ENCODE measurements around the gene FRS2.
A peak's percentile ranks its signal among the peaks of the same experiment; 100 is the strongest.
"Not testable (repeated sequence)": the region's sequence is repeated elsewhere in the genome, so short reads cannot be mapped to it uniquely, and the experiment has no call there.

Gene FRS2

GRCh38 chr12:69580074-69580473, 109.9 kb downstream of the FRS2 start:
- no peak for DNase-seq (ENCODE audit: low read depth)

- DNase-seq (ENCODE audit: low read depth), result no peak
Observed at GRCh38 chr12:69583203-69583602, 113.0 kb downstream of the FRS2 start.

DNA sequence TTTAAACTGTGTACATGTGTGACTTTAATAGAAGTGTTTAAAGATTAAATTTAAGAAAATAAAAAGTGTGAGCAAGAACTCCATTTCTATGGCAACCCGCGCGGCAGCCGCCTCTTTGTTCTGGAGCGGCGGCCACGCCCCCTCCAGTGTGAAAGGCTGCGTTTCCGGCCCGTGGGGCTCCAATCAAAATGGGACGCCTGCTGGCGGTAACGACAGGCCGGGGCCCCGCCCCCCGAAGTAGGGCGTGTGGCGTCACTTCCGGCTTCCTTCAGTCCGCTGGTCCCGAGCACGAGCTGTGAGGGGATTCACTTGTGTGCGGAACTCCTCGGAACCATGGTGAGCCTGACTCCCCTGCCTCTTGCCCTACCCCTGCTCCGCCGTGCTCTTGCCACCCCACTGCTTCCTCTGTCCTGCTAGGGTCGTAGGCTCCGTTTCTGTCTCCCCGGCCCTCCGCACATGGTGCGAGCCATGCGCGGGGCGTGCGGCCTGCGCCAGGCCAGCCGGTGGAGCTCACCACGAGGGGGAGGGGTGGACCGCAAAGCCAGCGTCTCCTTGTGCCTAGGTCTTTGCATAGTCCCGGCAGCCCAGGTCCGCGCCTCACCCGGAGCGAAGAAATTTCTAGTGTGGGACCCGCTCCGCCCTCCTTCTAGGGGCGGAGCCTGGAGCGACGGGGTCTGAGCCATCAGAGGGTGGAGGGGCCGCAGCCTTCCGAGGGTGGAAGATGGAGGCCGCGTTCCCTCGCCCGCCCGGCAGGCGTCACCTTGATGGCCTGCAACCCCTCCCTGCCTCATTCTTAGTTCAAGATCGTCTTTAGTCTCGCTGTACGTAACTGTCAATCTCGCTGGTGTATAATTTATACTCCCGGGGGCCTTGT, 115.2 kb downstream of the FRS2 start, which contains the start of gene CCT2:
TSS of gene CCT2 (plus strand) at position 271 of the 874 bp plus-strand sequence. CDS start at position 334, 63 bp downstream.
- DNase-seq (ENCODE audit: low read depth), result peak; percentile 90

- no peak for DNase-seq (ENCODE audit: low read depth)
Observed at GRCh38 chr12:69588527-69588926, 118.3 kb downstream of the FRS2 start.

DNA sequence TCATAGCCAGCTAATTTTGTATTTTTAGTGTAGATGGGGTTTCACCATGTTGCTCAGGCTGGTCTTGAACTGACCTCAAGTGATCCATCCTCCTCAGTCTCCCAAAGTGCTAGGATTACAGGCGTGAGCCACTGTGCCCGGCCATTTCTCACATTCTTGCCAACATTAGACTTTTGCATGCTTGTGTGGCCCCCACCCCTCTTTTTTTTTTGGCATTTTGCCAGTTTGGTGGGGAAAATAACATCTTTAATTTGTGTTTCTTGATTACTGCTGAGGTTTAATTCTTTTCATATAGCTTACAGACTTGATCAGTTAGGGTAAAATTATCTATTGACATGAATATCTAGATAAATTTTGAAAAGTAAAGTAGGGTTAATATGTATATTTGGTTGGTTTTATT, 118.9 kb downstream of the FRS2 start:
- DNase-seq (ENCODE audit: low read depth), result no peak

DNA sequence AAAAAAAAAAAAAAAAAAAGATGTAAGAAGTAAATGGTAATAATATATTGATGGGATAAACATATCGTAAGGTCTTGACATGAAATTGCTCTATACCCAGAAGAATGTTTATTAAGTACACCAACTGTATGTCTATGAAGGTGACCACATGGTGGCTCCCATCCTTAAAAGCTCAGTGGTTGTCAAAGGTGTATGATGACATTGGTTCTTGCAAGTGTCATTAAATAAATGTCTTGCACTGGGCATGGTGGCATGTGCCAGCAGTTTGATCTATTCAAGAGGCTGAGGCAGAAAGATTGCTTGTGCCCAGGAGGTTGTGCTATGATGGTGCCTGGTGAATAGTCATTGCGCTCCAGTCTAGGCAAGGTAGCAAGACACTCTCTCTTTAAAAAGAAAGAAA, 125.5 kb downstream of the FRS2 start:
- DNase-seq (ENCODE audit: low read depth), result no peak

GRCh38 chr12:69598174-69598753, 128.1 kb downstream of the FRS2 start:
- no peak for DNase-seq (ENCODE audit: low read depth)

DNA sequence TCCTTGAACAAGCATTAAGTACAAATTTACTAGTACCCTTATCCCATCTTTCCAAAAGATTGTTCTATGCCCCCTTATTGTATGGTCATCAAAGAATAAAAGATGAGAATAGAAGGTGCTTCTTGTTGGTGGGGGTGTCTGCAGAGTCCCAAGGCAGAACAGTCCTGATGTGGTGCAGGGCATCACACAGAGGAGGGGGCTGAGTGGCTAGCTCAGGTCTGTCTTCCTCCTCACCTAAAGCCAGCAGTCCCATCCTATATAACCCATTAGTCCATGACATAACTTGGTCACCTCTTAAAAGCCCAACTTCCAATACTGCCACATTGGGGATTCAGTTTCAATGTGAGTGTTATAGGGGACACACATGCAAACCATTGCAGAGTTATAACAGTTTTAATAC, 130.6 kb downstream of the FRS2 start:
- DNase-seq (ENCODE audit: low read depth), result no peak

DNA sequence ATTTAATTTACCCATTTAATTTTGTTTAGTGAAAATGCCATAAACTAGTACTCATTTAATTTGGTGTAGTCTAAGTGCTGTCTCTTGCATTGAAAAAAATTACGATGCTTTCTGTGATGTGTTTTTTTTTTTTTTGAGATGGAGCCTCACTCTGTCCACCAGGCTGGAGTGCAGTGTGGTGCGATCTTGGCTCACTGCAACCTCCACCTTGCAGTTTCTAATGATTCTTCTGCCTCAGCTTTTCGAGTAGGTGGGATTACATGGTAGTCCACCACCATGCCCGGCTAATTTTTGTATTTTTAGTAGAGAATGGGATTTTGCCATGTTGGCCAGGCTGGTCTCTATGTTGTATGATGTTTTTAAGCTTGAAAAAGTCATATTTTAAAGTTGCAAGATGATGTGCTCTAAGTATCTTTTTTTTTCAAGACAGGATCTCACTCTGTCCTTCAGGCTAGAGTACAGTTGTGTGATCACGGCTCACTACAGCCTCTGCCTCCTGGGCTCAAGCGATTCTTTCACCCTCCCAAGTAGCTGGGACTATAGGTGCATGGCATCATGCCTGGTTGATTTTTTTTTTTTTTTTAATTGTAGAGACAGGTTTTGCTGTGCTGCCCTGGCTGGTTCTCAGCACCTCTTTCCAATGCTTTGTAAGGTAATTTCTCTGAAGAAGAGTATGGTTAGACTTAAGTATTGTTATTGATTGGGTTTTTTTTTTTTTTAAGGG, 131.9 kb downstream of the FRS2 start:
- no peak for DNase-seq (ENCODE audit: low read depth)

DNA sequence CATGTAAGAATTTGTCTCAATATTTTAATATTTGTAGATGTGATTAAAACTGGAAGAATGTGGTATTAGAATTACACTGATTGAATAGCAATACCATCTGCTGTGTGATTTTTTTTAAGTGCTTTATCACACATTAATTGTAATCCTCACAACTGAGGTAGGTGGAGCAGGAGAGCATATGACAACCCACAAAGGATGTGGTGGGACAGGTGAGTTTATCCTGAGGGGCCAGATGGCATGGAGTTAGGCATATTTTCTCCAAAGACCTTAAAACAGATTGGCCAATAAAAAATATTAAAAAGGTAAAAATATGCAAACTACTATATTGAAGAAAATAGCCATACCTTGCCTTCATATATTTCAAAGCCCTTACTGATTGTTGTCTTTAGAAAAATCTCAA, 132.8 kb downstream of the FRS2 start:
- no peak for DNase-seq (ENCODE audit: low read depth)

- DNase-seq (ENCODE audit: low read depth), result not testable (repeated sequence)
Observed at GRCh38 chr12:69603556-69603955, 133.4 kb downstream of the FRS2 start.

DNA sequence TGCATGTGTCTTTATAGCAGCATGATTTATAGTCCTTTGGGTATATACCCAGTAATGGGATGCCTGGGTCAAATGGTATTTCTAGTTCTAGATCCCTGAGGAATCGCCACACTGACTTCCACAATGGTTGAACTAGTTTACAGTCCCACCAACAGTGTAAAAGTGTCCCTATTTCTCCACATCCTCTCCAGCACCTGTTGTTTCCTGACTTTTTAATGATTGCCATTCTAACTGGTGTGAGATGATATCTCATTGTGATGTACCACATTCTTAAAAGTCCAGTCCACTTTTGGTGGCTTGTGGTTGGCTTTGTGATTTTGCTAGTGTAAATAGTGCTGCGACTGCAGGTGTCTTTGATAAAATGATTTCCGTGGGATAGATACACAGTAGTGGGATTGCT, 134.1 kb downstream of the FRS2 start:
- DNase-seq (ENCODE audit: low read depth), result not testable (repeated sequence)

DNA sequence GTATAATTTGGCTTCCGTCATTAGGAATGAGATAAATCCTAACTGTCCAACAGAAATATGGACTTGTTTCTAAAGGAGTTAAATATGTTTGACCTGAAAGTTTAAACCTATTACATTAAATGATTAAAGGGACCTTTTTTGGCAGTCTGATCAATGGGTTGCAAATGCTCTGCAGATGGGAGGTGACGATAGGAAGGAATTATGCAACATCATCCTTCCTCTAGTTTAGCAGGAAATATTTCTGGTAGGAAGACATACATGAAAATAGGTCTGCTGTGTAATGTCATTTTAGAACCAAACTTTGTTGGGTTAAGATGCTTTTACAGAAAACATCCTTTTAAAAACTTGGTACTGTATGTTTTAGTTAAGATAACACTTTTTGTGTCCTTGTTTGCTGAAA, 137.9 kb downstream of the FRS2 start:
- no peak for DNase-seq (ENCODE audit: low read depth)

DNA sequence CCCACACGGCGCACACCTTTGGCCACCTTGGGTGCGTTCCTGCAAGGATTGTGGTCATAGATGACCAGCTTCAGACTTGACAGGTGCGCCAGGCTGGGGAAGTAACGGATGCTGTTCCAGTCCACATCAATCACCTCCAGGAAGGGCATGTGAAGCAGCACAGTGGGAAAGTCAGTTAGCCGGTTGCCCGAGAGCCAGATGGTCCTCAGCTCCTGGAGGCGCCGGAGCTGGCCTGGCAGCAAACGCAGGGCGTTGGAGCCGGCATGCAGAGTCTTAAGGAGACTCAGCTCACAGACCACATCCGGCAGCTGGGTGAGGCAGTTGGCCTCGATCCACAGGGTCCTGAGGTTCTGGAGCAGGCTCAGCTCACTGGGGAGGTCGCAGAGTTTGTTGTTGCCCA, 139.9 kb downstream of the FRS2 start:
- DNase-seq (ENCODE audit: low read depth), result no peak

DNA sequence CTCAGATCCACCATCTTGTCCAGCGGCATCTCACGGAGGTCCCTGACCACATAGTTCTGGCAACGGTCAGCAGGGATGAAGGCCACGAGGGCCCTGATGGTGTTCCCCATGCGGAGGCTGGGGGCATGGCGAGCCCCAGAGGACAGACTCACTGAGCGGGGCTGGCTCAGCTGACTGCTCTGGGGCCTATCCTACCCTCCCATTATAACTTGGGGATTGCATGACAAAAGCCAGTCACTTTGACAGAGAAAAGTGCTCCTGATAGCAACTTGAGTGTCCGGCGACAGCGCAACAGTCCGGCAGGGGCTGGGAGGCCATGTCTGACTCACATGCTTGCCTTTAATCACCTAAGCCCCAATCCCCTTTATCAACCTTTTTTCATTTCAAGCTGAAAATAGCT, 140.5 kb downstream of the FRS2 start, which contains the start of gene LRRC10:
TSS of gene LRRC10 (minus strand) at position 179 of the 400 bp plus-strand sequence. CDS start at position 110, 69 bp downstream.
- no peak for DNase-seq (ENCODE audit: low read depth)

DNA sequence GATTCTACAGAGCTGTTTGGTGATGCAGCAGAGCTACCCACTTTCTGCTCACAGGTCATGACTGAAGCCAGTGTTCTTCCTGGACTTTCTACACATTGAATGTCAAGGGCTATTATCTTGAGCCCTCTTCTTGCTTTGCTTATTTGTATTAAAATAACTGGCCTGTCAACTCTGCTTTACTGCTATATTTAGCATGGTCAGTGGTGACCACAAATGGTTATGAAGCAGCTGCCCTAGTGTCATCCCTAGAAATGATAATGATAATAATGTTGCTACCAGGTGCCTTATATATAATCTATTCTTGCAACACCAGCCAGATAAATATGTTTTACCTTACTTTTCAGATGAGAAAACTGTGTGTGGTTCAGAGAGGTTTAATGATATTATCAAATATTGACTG, 143.2 kb downstream of the FRS2 start:
- no peak for DNase-seq (ENCODE audit: low read depth)

GRCh38 chr12:69616025-69616424, 145.8 kb downstream of the FRS2 start:
- no peak for DNase-seq (ENCODE audit: low read depth)

DNA sequence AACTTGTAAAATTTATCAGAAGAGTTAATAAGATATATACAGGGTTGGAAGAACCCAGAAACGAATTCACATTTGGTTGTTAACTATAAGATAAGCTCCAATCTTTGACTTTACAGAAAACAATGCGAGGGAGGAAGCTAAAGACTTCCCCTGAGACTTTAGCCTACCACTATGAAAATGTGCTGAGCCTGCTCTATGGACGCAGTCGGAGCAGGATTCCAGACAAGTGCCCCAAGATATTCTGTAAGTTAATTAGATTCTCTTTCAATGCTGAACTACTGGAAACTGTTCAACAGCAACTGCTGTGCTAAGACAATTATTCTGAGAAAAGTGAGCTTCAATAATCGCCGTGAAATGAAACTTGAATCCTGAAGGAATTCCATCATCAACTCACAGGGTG, 148.9 kb downstream of the FRS2 start:
- DNase-seq (ENCODE audit: low read depth), result no peak

GRCh38 chr12:69620077-69620476, 149.9 kb downstream of the FRS2 start:
- DNase-seq (ENCODE audit: low read depth), result no peak

DNA sequence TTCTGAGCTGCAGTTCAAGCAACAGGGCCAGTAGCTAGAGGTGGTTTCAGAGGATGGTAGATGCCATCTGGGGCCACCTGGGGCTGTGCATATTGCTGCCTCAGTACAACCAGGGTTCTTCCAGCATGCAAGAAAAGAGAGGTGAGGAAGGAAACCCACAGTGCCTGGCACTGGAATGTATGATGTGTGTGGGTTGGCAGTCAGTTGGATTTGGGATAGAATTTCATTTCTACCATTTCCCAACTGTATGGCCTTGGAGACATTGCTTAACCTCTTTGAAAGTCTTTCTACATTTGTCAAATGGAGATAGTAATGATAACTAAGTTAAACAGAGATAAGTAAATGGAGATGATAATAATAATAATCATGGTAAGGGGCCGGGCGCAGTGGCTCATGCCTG, 150.7 kb downstream of the FRS2 start:
- DNase-seq (ENCODE audit: low read depth), result no peak

GRCh38 chr12:69621551-69621950, 151.4 kb downstream of the FRS2 start:
- DNase-seq (ENCODE audit: low read depth), result no peak

GRCh38 chr12:69623970-69624369, 153.8 kb downstream of the FRS2 start:
- DNase-seq (ENCODE audit: low read depth), result no peak

- no peak for DNase-seq (ENCODE audit: low read depth)
Observed at GRCh38 chr12:69627501-69627900, 157.3 kb downstream of the FRS2 start.
